SK-N-MC (cell line): Measurements from ENCODE around the gene RHBDD2.
"Not testable (repeated sequence)": the region's sequence is repeated elsewhere in the genome, so short reads cannot be mapped to it uniquely, and the experiment has no call there.

Experiments
- DNase-seq: peaks from one replicate; pipeline ENCODE4 v3.0.0-alpha.2; 2011; ENCODE audit warnings: low read depth, low spot score
- H3K27ac ChIP-seq: fragments of 200-600 bp; sonication (generic); 2 replicates; pipeline ENCODE4 v1.5.1; 2016; ENCODE audit warnings: mixed run types
- H3K36me3 ChIP-seq: fragments of 200-600 bp; sonication (generic); 2 replicates; pipeline ENCODE4 v1.6.1; 2017; ENCODE audit warnings: antibody characterized with exemption, low read length, mixed read lengths; ENCODE audit not compliant: insufficient read depth
- H3K4me3 ChIP-seq: fragments of 200-600 bp; sonication (generic); 2 replicates; pipeline ENCODE4 v1.5.1; 2016
- H3K9ac ChIP-seq: fragments of 200-600 bp; sonication (generic); 2 replicates; pipeline ENCODE4 v1.8.0; 2017; ENCODE audit warnings: mixed run types, mixed read lengths; ENCODE audit not compliant: insufficient read length
- H3K9me3 ChIP-seq: fragments of 200-600 bp; sonication (generic); 2 replicates; pipeline ENCODE4 v1.6.1; 2017; ENCODE audit warnings: low read depth, mild to moderate bottlenecking, antibody characterized with exemption, low read length, moderate library complexity, mixed read lengths
- EZH2 ChIP-seq: fragments of 200-600 bp; sonication (generic); IDR thresholded peaks from one replicate; pipeline ENCODE4 v1.6.1; 2017; ENCODE audit warnings: antibody characterized with exemption
- FOXP2 ChIP-seq: optimal IDR thresholded peaks from 2 replicates; pipeline ENCODE3; 2011; ENCODE audit warnings: mild to moderate bottlenecking, moderate library complexity; ENCODE audit not compliant: insufficient read depth; ENCODE audit errors: extremely low read length, control extremely low read depth
- POLR2AphosphoS5 ChIP-seq: IDR thresholded peaks from 2 replicates; pipeline ENCODE4 v1.6.1; 2012; ENCODE audit warnings: mild to moderate bottlenecking, low read depth, low read length, borderline replicate concordance

RHBDD2 gene

GRCh38 chr7:75856536-75856935 lies 22.3 kb upstream of the RHBDD2 start:
- Histone ChIP-seq H3K36me3 (no peaks in the 10 kb centered on the region), H3K4me3 (no peak overlapping the region), H3K27ac (no peak overlapping the region), H3K9me3 (no peaks in the 10 kb centered on the region), H3K9ac (no peak overlapping the region)
- TF ChIP-seq FOXP2 (no peak), POLR2AphosphoS5 (no peak), EZH2 (no peak)
- no peak for DNase-seq

DNA sequence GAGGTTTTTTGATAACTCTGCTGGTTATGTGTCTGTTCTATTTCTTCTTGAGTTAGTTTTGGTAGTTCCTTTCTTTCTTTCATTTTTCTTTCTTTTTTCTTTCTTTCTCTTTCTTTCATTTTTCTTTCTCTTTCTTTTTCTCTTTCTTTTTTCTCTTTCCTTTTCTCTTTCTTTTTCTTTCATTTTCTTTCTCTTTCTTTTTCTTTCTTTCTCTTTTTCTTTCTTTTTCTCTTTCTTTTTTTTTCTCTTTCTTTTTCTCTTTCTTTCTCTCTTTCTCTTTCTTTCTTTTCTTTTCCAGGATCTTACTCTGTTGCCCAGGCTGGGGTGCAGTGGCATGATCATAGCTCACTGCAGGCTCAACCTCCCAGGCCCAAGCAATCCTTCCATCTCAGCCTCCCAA lies 20.4 kb upstream of the RHBDD2 start:
- no peak overlapping the region for H3K27ac ChIP-seq
- DNase-seq = no peak
- no peaks in the 10 kb centered on the region for H3K9me3 ChIP-seq
- H3K4me3 ChIP-seq = no peak overlapping the region
- no peaks in the 10 kb centered on the region for H3K36me3 ChIP-seq
- TF ChIP-seq EZH2 = no peak
- no peak for TF ChIP-seq FOXP2
- TF ChIP-seq POLR2AphosphoS5 = no peak
- H3K9ac ChIP-seq = no peak overlapping the region

- Histone ChIP-seq H3K27ac (no peak overlapping the region), H3K9me3 (no peaks in the 10 kb centered on the region), H3K36me3 (no peaks in the 10 kb centered on the region), H3K9ac (no peak overlapping the region), H3K4me3 (no peak overlapping the region)
- no peak for DNase-seq
- TF ChIP-seq EZH2 = no peak
- TF ChIP-seq FOXP2 = no peak
- TF ChIP-seq POLR2AphosphoS5 = no peak
Observed at GRCh38 chr7:75861636-75862035, 17.2 kb upstream of the RHBDD2 start.

GRCh38 chr7:75864251-75864650 lies 14.6 kb upstream of the RHBDD2 start:
- not testable (repeated sequence) for H3K4me3 ChIP-seq, H3K36me3 ChIP-seq, H3K9ac ChIP-seq, H3K9me3 ChIP-seq, H3K27ac ChIP-seq, DNase-seq

DNA sequence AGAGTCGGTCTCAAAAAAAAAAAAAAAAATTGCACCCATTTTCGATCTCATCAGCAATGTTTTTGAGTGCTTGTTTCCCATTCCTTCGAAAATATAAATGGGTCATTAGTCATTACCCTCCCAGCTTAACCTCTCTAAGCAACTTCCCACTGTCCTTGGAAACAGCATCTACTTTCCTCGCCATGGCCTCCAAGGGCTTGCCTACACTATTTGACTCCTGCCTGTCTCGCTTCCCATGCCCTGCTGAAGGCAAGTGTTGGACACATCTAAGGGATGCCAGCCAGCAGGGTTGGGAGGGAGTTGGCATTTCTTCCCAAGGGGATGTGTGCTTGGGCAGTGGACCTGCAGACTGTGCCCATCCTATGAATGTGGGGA lies 12.7 kb upstream of the RHBDD2 start:
- H3K27ac ChIP-seq = no peak overlapping the region
- no peak overlapping the region for H3K4me3 ChIP-seq
- DNase-seq = no peak
- no peak overlapping the region for H3K9ac ChIP-seq
- H3K9me3 ChIP-seq = no peaks in the 10 kb centered on the region
- TF ChIP-seq POLR2AphosphoS5 (no peak), EZH2 (no peak), FOXP2 (no peak)
- H3K36me3 ChIP-seq = no peaks in the 10 kb centered on the region

DNA sequence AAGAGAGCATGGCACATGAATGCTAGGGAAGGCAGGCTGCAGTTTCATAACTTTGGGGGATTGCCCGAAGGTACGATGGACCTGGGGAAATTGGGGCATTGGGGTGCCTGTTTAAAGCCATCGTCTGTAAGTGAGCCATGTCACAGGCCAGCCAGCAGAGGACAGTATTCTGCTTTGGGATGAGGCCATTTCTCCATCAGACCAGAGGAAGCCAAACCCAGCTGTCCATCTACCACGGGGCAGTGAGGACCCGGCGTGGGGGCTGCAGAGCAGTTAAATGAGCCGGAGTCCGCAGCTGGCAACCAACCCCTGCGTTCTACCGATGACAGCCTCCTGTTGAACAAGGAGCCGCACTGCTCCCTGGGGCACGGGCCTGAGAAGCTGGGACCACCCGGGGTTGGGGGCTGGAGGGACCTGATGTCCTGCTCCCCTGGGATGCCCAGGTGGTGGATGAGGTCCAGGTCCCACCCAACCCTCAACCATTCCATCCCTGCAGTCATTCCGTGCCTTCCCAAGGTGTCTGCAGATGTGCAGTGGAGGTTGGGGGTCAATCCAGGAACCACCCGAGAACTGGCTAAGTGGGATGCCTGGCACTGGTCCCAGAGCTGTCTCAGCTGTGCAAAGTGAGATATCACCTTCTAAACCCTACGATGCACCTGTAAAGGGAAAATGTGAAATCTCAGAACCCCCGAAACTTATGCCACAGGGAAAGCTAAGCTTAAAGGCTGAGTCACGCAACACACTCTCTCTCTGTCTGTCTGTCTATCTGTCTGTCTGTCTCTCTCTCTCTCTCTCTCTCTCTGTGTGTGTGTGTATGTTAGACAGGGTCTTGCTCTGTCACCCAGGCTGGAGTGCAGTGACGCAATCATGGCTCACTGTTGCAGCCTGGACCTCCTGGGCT lies 12.1 kb upstream of the RHBDD2 start:
- Histone ChIP-seq H3K27ac (no peak overlapping the region), H3K9ac (no peak overlapping the region), H3K36me3 (no peaks in the 10 kb centered on the region), H3K4me3 (no peak overlapping the region), H3K9me3 (no peaks in the 10 kb centered on the region)
- no peak for DNase-seq
- no peak for TF ChIP-seq EZH2
- no peak for TF ChIP-seq FOXP2
- TF ChIP-seq POLR2AphosphoS5 = no peak

- Histone ChIP-seq H3K9me3 (no peaks in the 10 kb centered on the region), H3K27ac (no peak overlapping the region), H3K9ac (no peak overlapping the region), H3K36me3 (no peaks in the 10 kb centered on the region), H3K4me3 (no peak overlapping the region)
- TF ChIP-seq EZH2 (no peak), POLR2AphosphoS5 (no peak), FOXP2 (no peak)
- DNase-seq = no peak
Observed at GRCh38 chr7:75867390-75867717, 11.5 kb upstream of the RHBDD2 start.

DNA sequence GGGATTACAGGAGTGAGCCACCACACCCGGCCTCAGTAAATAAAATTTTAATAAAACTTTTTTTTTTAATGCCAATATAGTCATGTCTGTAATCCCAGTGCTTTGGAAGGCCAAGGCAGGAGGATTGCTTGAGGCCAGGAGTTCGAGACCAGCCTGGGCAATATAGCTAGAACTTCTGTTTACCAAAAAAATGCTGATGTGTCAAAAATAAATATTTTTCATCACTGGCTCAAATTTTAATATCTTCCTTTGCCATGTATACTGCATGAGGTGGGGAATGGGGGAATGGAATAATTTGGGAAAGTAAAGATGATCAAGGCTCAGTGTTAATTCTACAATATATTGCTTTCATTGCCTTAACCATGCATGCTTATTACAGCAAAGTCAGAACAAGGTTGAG lies 10.7 kb upstream of the RHBDD2 start:
- Histone ChIP-seq H3K27ac (no peak overlapping the region), H3K9me3 (no peaks in the 10 kb centered on the region), H3K36me3 (no peaks in the 10 kb centered on the region), H3K9ac (no peak overlapping the region), H3K4me3 (no peak overlapping the region)
- DNase-seq = no peak
- TF ChIP-seq EZH2 = no peak
- TF ChIP-seq FOXP2 = no peak
- TF ChIP-seq POLR2AphosphoS5 = no peak

- H3K9ac ChIP-seq = no peak overlapping the region
- no peaks in the 10 kb centered on the region for H3K9me3 ChIP-seq
- no peaks in the 10 kb centered on the region for H3K36me3 ChIP-seq
- TF ChIP-seq POLR2AphosphoS5 (no peak), EZH2 (no peak), FOXP2 (no peak)
- H3K27ac ChIP-seq = no peak overlapping the region
- no peak for DNase-seq
- H3K4me3 ChIP-seq = no peak overlapping the region
Observed at GRCh38 chr7:75869776-75870379, 9.0 kb upstream of the RHBDD2 start.
